H1 (cell line): ENCODE measurements around the gene FLT1. TPM values are rescaled to one million over a fixed set of nuclear protein-coding genes. Genes with fewer than 3 reads are reported as not detected.

Source experiments
- CTCF ChIA-PET: fragments of 300-600 bp; sonication (Branson Sonifier 250); formaldehyde crosslinking; loops from one replicate; lab custom pipeline; 2021; ENCODE audit not compliant: partially characterized antibody; lab: Charles Lee
- POLR2A ChIA-PET: fragments of 300-600 bp; sonication (Branson Sonifier 250); formaldehyde crosslinking; loops from one replicate; lab custom pipeline; 2021; ENCODE audit warnings: inconsistent platforms; ENCODE audit not compliant: partially characterized antibody; lab: Charles Lee
- DNase-seq, 2 experiments: peaks; one replicate each; pipeline versions ENCODE4 v3.0.0 to v3.0.0-alpha.2; 2010 to 2022; ENCODE audit warnings: low spot score in 2 of 2, low read depth in 1 of 2, mixed read lengths in 1 of 2
- FAIRE-seq: peaks from 2 replicates; lab custom pipeline; 2011; peaks lifted over from hg19 to GRCh38; lab: Jason Lieb, UNC
- H2AFZ ChIP-seq: 2 replicates; pipeline ENCODE4 v1.8.1; 2012; ENCODE audit warnings: low read length, inconsistent platforms
- H2AK5ac ChIP-seq: 2 replicates; pipeline ENCODE4 v1.6.1; 2013; ENCODE audit warnings: low read depth, low read length
- H2BK120ac ChIP-seq: replicated peaks from 2 replicates; pipeline ENCODE3; 2013; ENCODE audit warnings: low read depth, low read length, inconsistent platforms
- H2BK12ac ChIP-seq: 2 replicates; pipeline ENCODE4 v1.6.1; 2013; ENCODE audit warnings: low read depth, low read length
- H2BK15ac ChIP-seq: 2 replicates; pipeline ENCODE4 v1.6.1; 2013; ENCODE audit warnings: low read length
- H2BK20ac ChIP-seq: 2 replicates; pipeline ENCODE4 v1.6.1; 2013; ENCODE audit warnings: low read length
- H2BK5ac ChIP-seq: 2 replicates; pipeline ENCODE4 v1.6.1; 2013; ENCODE audit warnings: low read depth, low read length
- H3K14ac ChIP-seq: 2 replicates; pipeline ENCODE4 v1.6.1; 2013; ENCODE audit warnings: inconsistent platforms; ENCODE audit not compliant: insufficient read length
- H3K18ac ChIP-seq: 2 replicates; pipeline ENCODE4 v1.6.1; 2013; ENCODE audit warnings: low read length; ENCODE audit errors: extremely low read depth
- H3K23ac ChIP-seq: 2 replicates; pipeline ENCODE4 v1.6.1; 2013; ENCODE audit warnings: inconsistent platforms; ENCODE audit not compliant: insufficient read length
- H3K23me2 ChIP-seq: 2 replicates; pipeline ENCODE4 v1.6.1; 2013; ENCODE audit warnings: low read depth, low read length
- H3K27ac ChIP-seq: 2 replicates; pipeline ENCODE4 v1.6.1; 2011; ENCODE audit warnings: low read depth, low read length, inconsistent platforms
- H3K27me3 ChIP-seq, 4 experiments: replicated peaks in 1 of 4; 1 replicate in 1 of 4; 2 replicates in 3 of 4; pipeline versions ENCODE4 v1.6.1 to v1.8.1; 2011 to 2013; ENCODE audit warnings: low read length in 3 of 4, mild to moderate bottlenecking in 3 of 4, inconsistent platforms in 2 of 4, mixed read lengths in 2 of 4, moderate library complexity in 1 of 4; ENCODE audit not compliant: control insufficient read depth in 3 of 4, insufficient read depth in 3 of 4; ENCODE audit errors: extremely low read depth in 1 of 4
- H3K36me3 ChIP-seq, 4 experiments: 2 replicates each; pipeline versions ENCODE4 v1.6.1 to v1.8.1; 2011 to 2013; ENCODE audit warnings: mild to moderate bottlenecking in 4 of 4, low read length in 3 of 4, moderate library complexity in 2 of 4, control low read depth in 1 of 4, inconsistent platforms in 1 of 4; ENCODE audit not compliant: insufficient read depth in 4 of 4, control insufficient read depth in 2 of 4
- H3K4ac ChIP-seq: replicated peaks from 2 replicates; pipeline ENCODE3; 2013; ENCODE audit warnings: low read length, low read depth, mixed read lengths, inconsistent platforms; ENCODE audit not compliant: insufficient read length
- H3K4me1 ChIP-seq, 4 experiments: replicated peaks in 1 of 4; 1 replicate in 1 of 4; 2 replicates in 3 of 4; pipeline versions ENCODE4 v1.6.1 to v1.8.1; 2011 to 2013; ENCODE audit warnings: low read length in 3 of 4, inconsistent platforms in 2 of 4, mixed read lengths in 1 of 4; ENCODE audit not compliant: insufficient read depth in 4 of 4, control insufficient read depth in 3 of 4
- H3K4me2 ChIP-seq, 2 experiments: 2 replicates each; pipeline versions ENCODE4 v1.6.1 to v1.8.1; 2011 to 2013; ENCODE audit warnings: low read depth in 2 of 2, low read length in 2 of 2, control low read depth in 1 of 2, inconsistent platforms in 1 of 2, mild to moderate bottlenecking in 1 of 2; ENCODE audit not compliant: insufficient read depth in 1 of 2
- H3K4me3 ChIP-seq, 4 experiments: fragments of 200-600, 300-600 bp in 1 of 4; sonication (generic), shearing (Covaris generic), sonication (Bioruptor Twin) in 1 of 4; 2 replicates each; pipeline versions ENCODE4 v1.5.1 to v1.8.1; 2011 to 2016; ENCODE audit warnings: low read length in 4 of 4, low read depth in 3 of 4, control low read depth in 2 of 4, inconsistent platforms in 2 of 4, mild to moderate bottlenecking in 2 of 4, mixed read lengths in 1 of 4, moderate library complexity in 1 of 4; ENCODE audit not compliant: insufficient read depth in 2 of 4; ENCODE audit errors: extremely low read depth in 1 of 4
- H3K56ac ChIP-seq: replicated peaks from 2 replicates; pipeline ENCODE3; 2013; ENCODE audit warnings: low read depth, mild to moderate bottlenecking, mixed read lengths, low read length, inconsistent platforms; ENCODE audit not compliant: insufficient read length
- H3K79me1 ChIP-seq: 2 replicates; pipeline ENCODE4 v1.6.1; 2013; ENCODE audit warnings: low read depth, low read length, control low read depth
- H3K79me2 ChIP-seq, 2 experiments: 2 replicates each; pipeline versions ENCODE4 v1.6.1 to v1.8.1; 2012 to 2013; ENCODE audit warnings: low read length in 2 of 2, mild to moderate bottlenecking in 2 of 2, inconsistent platforms in 1 of 2; ENCODE audit not compliant: insufficient read depth in 2 of 2, control insufficient read depth in 1 of 2
- H3K9ac ChIP-seq, 4 experiments: replicated peaks in 1 of 4; 1 replicate in 1 of 4; 2 replicates in 3 of 4; pipeline versions ENCODE4 v1.6.1 to v1.8.1; 2011 to 2013; ENCODE audit warnings: low read depth in 3 of 4, low read length in 3 of 4, control low read depth in 2 of 4, mild to moderate bottlenecking in 2 of 4, moderate library complexity in 2 of 4, inconsistent platforms in 1 of 4; ENCODE audit errors: extremely low read depth in 1 of 4
- H3K9me3 ChIP-seq, 2 experiments: 2 replicates each; pipeline versions ENCODE4 v1.6.1 to v1.8.1; 2012 to 2013; ENCODE audit warnings: mild to moderate bottlenecking in 2 of 2, moderate library complexity in 2 of 2, control low read depth in 1 of 2, inconsistent platforms in 1 of 2, low read depth in 1 of 2, low read length in 1 of 2, mixed read lengths in 1 of 2; ENCODE audit not compliant: insufficient read depth in 2 of 2
- H4K20me1 ChIP-seq, 2 experiments: replicated peaks in 1 of 2; 2 replicates each; pipeline versions ENCODE3 to v1.8.1; 2011 to 2013; ENCODE audit warnings: inconsistent platforms in 2 of 2, low read length in 2 of 2, mild to moderate bottlenecking in 1 of 2; ENCODE audit not compliant: insufficient read depth in 2 of 2, control insufficient read depth in 1 of 2
- H4K5ac ChIP-seq: 2 replicates; pipeline ENCODE4 v1.6.1; 2013; ENCODE audit warnings: low read length, low read depth, mixed read lengths, inconsistent platforms; ENCODE audit not compliant: insufficient read length
- H4K8ac ChIP-seq: 2 replicates; pipeline ENCODE4 v1.8.0; 2013; ENCODE audit warnings: mild to moderate bottlenecking, moderate library complexity, low read length, inconsistent platforms; ENCODE audit not compliant: insufficient read depth; ENCODE audit errors: extremely low read depth
- H4K91ac ChIP-seq: replicated peaks from 2 replicates; pipeline ENCODE3; 2013; ENCODE audit warnings: low read length, mixed read lengths, inconsistent platforms; ENCODE audit not compliant: insufficient read length
- ATF3 ChIP-seq: IDR thresholded peaks from 2 replicates; pipeline ENCODE4 v1.6.1; 2011; ENCODE audit warnings: low read depth, mild to moderate bottlenecking, low read length; ENCODE audit not compliant: insufficient read depth
- BACH1 ChIP-seq: IDR thresholded peaks from 2 replicates; pipeline ENCODE4 v1.6.1; 2012; ENCODE audit warnings: low read length, improper control_type of control experiment
- E2F6 ChIP-seq: IDR thresholded peaks from 2 replicates; pipeline ENCODE4 v1.6.1; 2012; ENCODE audit warnings: inconsistent platforms
- GABPA ChIP-seq: IDR thresholded peaks from 2 replicates; pipeline ENCODE4 v1.6.1; 2011; ENCODE audit warnings: mild to moderate bottlenecking, low read length, moderate library complexity, borderline replicate concordance; ENCODE audit not compliant: insufficient read depth
- GTF2F1 ChIP-seq: IDR thresholded peaks from 2 replicates; pipeline ENCODE4 v1.6.1; 2012; ENCODE audit warnings: low read depth, low read length, improper control_type of control experiment, borderline replicate concordance
- KDM5A ChIP-seq: fragments of 200-600 bp; IDR thresholded peaks from 2 replicates; pipeline ENCODE4 v1.7.1; 2012; ENCODE audit warnings: mild to moderate bottlenecking, low read length, inconsistent platforms, mixed read lengths
- POLR2A ChIP-seq, 2 experiments: IDR thresholded peaks; 1 replicate in 1 of 2; 2 replicates in 1 of 2; pipeline ENCODE4 v1.6.1; 2011; ENCODE audit warnings: low read depth in 2 of 2, low read length in 2 of 2, mild to moderate bottlenecking in 2 of 2; ENCODE audit errors: control extremely low read depth in 1 of 2
- RFX5 ChIP-seq: IDR thresholded peaks from 2 replicates; pipeline ENCODE4 v1.6.1; 2011; ENCODE audit warnings: low read depth, low read length, improper control_type of control experiment, borderline replicate concordance
- SIN3A ChIP-seq, 2 experiments: IDR thresholded peaks in 1 of 2; conservative IDR thresholded peaks in 1 of 2; 2 replicates each; pipeline ENCODE4 v1.6.1; 2011 to 2012; ENCODE audit warnings: low read length in 2 of 2, improper control_type of control experiment in 1 of 2, low read depth in 1 of 2, mild to moderate bottlenecking in 1 of 2
- SP2 ChIP-seq: IDR thresholded peaks from 2 replicates; pipeline ENCODE4 v1.6.1; 2012; ENCODE audit warnings: mild to moderate bottlenecking, low read length, inconsistent platforms
- TBP ChIP-seq: IDR thresholded peaks from 2 replicates; pipeline ENCODE4 v1.6.1; 2011; ENCODE audit warnings: low read depth, low read length, improper control_type of control experiment
- USF2 ChIP-seq: IDR thresholded peaks from 2 replicates; pipeline ENCODE4 v1.6.1; 2011; ENCODE audit warnings: low read length, improper control_type of control experiment
- WGBS, 2 experiments: shearing (Covaris generic) in 1 of 2; methylation state at CpG; one replicate each; pipeline versions ENCODE4 v1.1.6 to v1.1.7; 2013 to 2015; ENCODE audit warnings: low lambda C conversion rate in 2 of 2, mixed read lengths in 2 of 2, inconsistent platforms in 1 of 2, low coverage in 1 of 2, missing lambda C conversion rate in 1 of 2; ENCODE audit not compliant: insufficient replicate concordance in 2 of 2, insufficient coverage in 1 of 2, insufficient read length in 1 of 2; ENCODE audit errors: extremely low coverage in 1 of 2, missing lambda C conversion rate in 1 of 2; 5-methylcytosine and 5-hydroxymethylcytosine counted together
- polyA plus RNA-seq, 7 experiments: library from polyadenylated mRNA; depleted of rRNA in 3 of 7; stranded (reverse) in 5 of 7; unstranded in 2 of 7; fragments of >200 nt in 5 of 7; fragments of 200-250 nt in 2 of 7; gene quantifications; 1 replicate in 5 of 7; 2 replicates in 1 of 7; 4 replicates in 1 of 7; pipeline versions ENCODE4 v1.2.1 to v1.2.3, GENCODE V29; 2011 to 2013; ENCODE audit warnings: missing spikeins in 2 of 7, mixed read lengths in 2 of 7
- total RNA-seq: library from RNA; stranded (reverse); fragmentation: NEBNext Ultra II Directional; extraction: Animal tissue kit (Norgen Biotek cat#: 25700); gene quantifications from 2 replicates; pipeline ENCODE4 v1.2.1, GENCODE V29; 2021

FLT1 gene
- total and polyA plus RNA-seq, 2 of the 8 experiments (the other 6 are each of a cell fraction or from before 2014, with no cell fraction given) = 19.7 to 90.2 TPM

GRCh38 chr13:28535734-28536133, 40.8 kb upstream of the FLT1 start:
- no peak overlapping the region for H3K9ac ChIP-seq
- H4K91ac ChIP-seq = no peak overlapping the region
- no peak overlapping the region for H2BK20ac ChIP-seq
- H3K23me2 ChIP-seq = peaks cover 15% of the 10 kb centered on the region
- H3K4ac ChIP-seq = no peak overlapping the region
- no peak overlapping the region for H2BK12ac ChIP-seq
- H4K8ac ChIP-seq = no peak overlapping the region
- H3K4me2 ChIP-seq = no peak overlapping the region
- 92% methylated on average over 2 of the region's 2 CpGs; no CpG with 5 or more reads in 1 of the 2 experiments for WGBS, 2 experiments
- no peak overlapping the region for H3K14ac ChIP-seq
- H2BK120ac ChIP-seq = no peak overlapping the region
- peaks cover 5 to 11% (median 8%) of the 10 kb centered on the region in 4 experiments for H3K4me1 ChIP-seq
- FAIRE-seq = no peak
- peaks cover 5 to 6% of the 10 kb centered on the region in 2 experiments; a peak in 3 of 4 replicates for H3K9me3 ChIP-seq
- H4K20me1 ChIP-seq = peaks cover 0 to 3% of the 10 kb centered on the region in 2 experiments
- no peaks in the 10 kb centered on the region; a peak in 1 of 4 replicates for H3K79me2 ChIP-seq
- H2AK5ac ChIP-seq = no peak overlapping the region
- no peak overlapping the region for H2BK5ac ChIP-seq
- H3K27me3 ChIP-seq = peaks cover 0 to 10% (median 8%) of the 10 kb centered on the region in 4 experiments; a peak in 5 of 7 replicates
- H3K27ac ChIP-seq = no peak overlapping the region
- ChIA-PET CTCF (interaction anchor here (1.1 to 2.3 kb wide), 2 partner anchors 8 to 13 kb away, joined by 3 to 8 read pairs; no protein-coding TSS in a partner anchor), POLR2A (interaction anchor here (2.4 kb wide), 1 partner anchor 8 kb away, joined by 8 read pairs; no protein-coding TSS in a partner anchor)
- no peak overlapping the region for H2AFZ ChIP-seq
- no peak overlapping the region for H3K4me3 ChIP-seq
- H3K79me1 ChIP-seq = no peaks in the 10 kb centered on the region
- H3K36me3 ChIP-seq = no peaks in the 10 kb centered on the region
- no peak overlapping the region for H3K23ac ChIP-seq
- no peak overlapping the region for H3K56ac ChIP-seq
- no peak overlapping the region for H4K5ac ChIP-seq
- no peak overlapping the region for H3K18ac ChIP-seq
- H2BK15ac ChIP-seq = no peak overlapping the region
- DNase-seq = no peak
- TF ChIP-seq USF2 (no peak), KDM5A (no peak), E2F6 (no peak), BACH1 (no peak), RFX5 (no peak), SP2 (no peak), POLR2A (IDR thresholded peaks at IDR 0.05; ENCODE audit: control extremely low read depth in 1 of 2, low read depth in 2 of 2, low read length in 2 of 2) (no peak), ATF3 (no peak), GABPA (no peak), SIN3A (conservative IDR thresholded peaks at IDR 0.05 in 1 of 2, IDR thresholded peaks at IDR 0.05 in 1 of 2; ENCODE audit: low read depth in 1 of 2, low read length in 2 of 2) (no peak), GTF2F1 (no peak), TBP (no peak)
